Right lobe of liver (tissue), 6 donors: ENCODE measurements around the gene CPT2. TPM values are rescaled to one million over a fixed set of nuclear protein-coding genes. Genes with fewer than 3 reads are reported as not detected.
A peak's percentile ranks its signal among the peaks of the same experiment; 100 is the strongest.

Experiments used
- ATAC-seq, 4 donors: fragments of 200-7000 bp; cut with Tn5 transposase; one replicate each; pipeline ENCODE4 v1.9.1; 2020; ENCODE audit warnings: mild to moderate bottlenecking in 4 of 4, moderate library complexity in 4 of 4
- DNase-seq, 3 donors: peaks; one replicate each; pipeline ENCODE4 v3.0.0-alpha.2; 2020
- H3K27ac ChIP-seq, 3 donors: fragments of 200-600 bp; one replicate each; pipeline ENCODE4 v1.8.0; 2022
- H3K27me3 ChIP-seq, 2 donors: fragments of 200-600 bp; one replicate each; pipeline ENCODE4 v1.8.0; 2022
- H3K36me3 ChIP-seq, 4 donors: fragments of 200-600 bp; sonication (generic) in 1 of 4; one replicate each; pipeline versions ENCODE4 v1.5.1 to v1.8.0; 2017 to 2022; ENCODE audit warnings: control low read depth in 1 of 4
- H3K4me1 ChIP-seq, 4 donors: fragments of 200-600 bp; sonication (generic) in 1 of 4; one replicate each; pipeline versions ENCODE4 v1.5.1 to v1.8.0; 2017 to 2022; ENCODE audit warnings: control low read depth in 1 of 4
- H3K4me3 ChIP-seq, 3 donors: fragments of 200-600 bp; one replicate each; pipeline ENCODE4 v1.8.0; 2022
- H3K9me3 ChIP-seq, 4 donors: fragments of 200-600 bp; sonication (generic) in 1 of 4; one replicate each; pipeline versions ENCODE4 v1.5.1 to v1.8.0; 2017 to 2022; ENCODE audit warnings: control low read depth in 1 of 4
- CTCF ChIP-seq, 4 donors: fragments of 200-600 bp in 3 of 4; fragments of 450-650 bp in 1 of 4; IDR thresholded peaks; one replicate each; pipeline versions ENCODE4 v1.5.1 to v1.8.0; 2016 to 2022; ENCODE audit warnings: antibody characterized with exemption in 4 of 4, mild to moderate bottlenecking in 2 of 4
- POLR2A ChIP-seq: fragments of 450-650 bp; IDR thresholded peaks from one replicate; pipeline ENCODE4 v1.6.1; 2017; ENCODE audit warnings: antibody characterized with exemption, mild to moderate bottlenecking
- WGBS: methylation state at CpG from one replicate; pipeline ENCODE4 v1.1.6; 2018; ENCODE audit warnings: low coverage, low lambda C conversion rate; ENCODE audit not compliant: insufficient coverage; ENCODE audit errors: missing lambda C conversion rate; 5-methylcytosine and 5-hydroxymethylcytosine counted together
- intact Hi-C, 2 donors: fragments of 100-400 bp; cut with DNase I; formaldehyde crosslinking; loops; one replicate each; pipeline versions ENCODE4 v1.11.2 to v1.14.1; 2022
- total RNA-seq, 6 experiments: library from RNA; depleted of rRNA in 2 of 6; stranded (reverse); fragments of >200 nt in 2 of 6; fragmentation: NEBNext Ultra II Directional in 3 of 6; extraction: Animal tissue kit (Norgen Biotek cat#: 25700) in 3 of 6; gene quantifications; one replicate each; pipeline versions ENCODE4 v1.1.0 to v1.2.4, GENCODE V29; 2016 to 2023
- donor health status: DM: no; HTN: yes; CAD: no.
- donor health status: DM: no; HTN: no; CAD: no.
- donor health status: DM: no; HTN: no; CAD: no.
- donor health status: DM: no; HTN: yes; CAD: no.
- donor health status: DM: no; HTN: yes; CAD: no.

Gene CPT2
- total RNA-seq, 6 experiments from 2014 or later, result 37.6 to 108 (median 81.6) TPM

- Histone ChIP-seq H3K4me1 (no peaks in the 10 kb centered on the region), H3K27me3 (no peaks in the 10 kb centered on the region), H3K9me3 (no peaks in the 10 kb centered on the region), H3K27ac (no peak overlapping the region), H3K36me3 (peaks cover 0 to 84% (median 50%) of the 10 kb centered on the region in 4 donors), H3K4me3 (no peak overlapping the region)
- DNase-seq (no peak), ATAC-seq (no peak)
- TF ChIP-seq POLR2A (no peak), CTCF (IDR thresholded peaks at IDR 0.05) (no peak)
- WGBS, result 88% methylated on average over 1 of the region's 1 CpG
- intact Hi-C loops, result no loop called here
Observed at GRCh38 chr1:53207726-53208125, 11.1 kb downstream of the CPT2 start.

DNA sequence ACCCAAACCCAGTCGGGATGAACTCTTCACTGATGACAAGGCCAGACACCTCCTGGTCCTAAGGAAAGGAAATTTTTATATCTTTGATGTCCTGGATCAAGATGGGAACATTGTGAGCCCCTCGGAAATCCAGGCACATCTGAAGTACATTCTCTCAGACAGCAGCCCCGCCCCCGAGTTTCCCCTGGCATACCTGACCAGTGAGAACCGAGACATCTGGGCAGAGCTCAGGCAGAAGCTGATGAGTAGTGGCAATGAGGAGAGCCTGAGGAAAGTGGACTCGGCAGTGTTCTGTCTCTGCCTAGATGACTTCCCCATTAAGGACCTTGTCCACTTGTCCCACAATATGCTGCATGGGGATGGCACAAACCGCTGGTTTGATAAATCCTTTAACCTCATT, 13.7 kb downstream of the CPT2 start:
- 89% methylated on average over 4 of the region's 7 CpGs for WGBS
- intact Hi-C loops, result no loop called here
- no peak for DNase-seq

GRCh38 chr1:53210954-53211353, 14.3 kb downstream of the CPT2 start:
- Histone ChIP-seq H3K4me1 (no peaks in the 10 kb centered on the region), H3K9me3 (no peaks in the 10 kb centered on the region), H3K4me3 (no peak overlapping the region), H3K27me3 (no peaks in the 10 kb centered on the region), H3K27ac (no peak overlapping the region), H3K36me3 (peaks cover 0 to 93% (median 48%) of the 10 kb centered on the region in 4 donors)
- WGBS, result no CpG with 5 or more reads among the region's 11 CpGs
- DNase-seq (no peak), ATAC-seq (peak in 1 of 4 donors; percentile 26)
- no peak for TF ChIP-seq CTCF (IDR thresholded peaks at IDR 0.05)
- TF ChIP-seq POLR2A, result no peak
- intact Hi-C loops, result no loop called here

More for the DNA sequence above, 13.7 kb downstream of the CPT2 start:
- TF ChIP-seq POLR2A, result no peak
- no peak for TF ChIP-seq CTCF (IDR thresholded peaks at IDR 0.05)
- no peak for ATAC-seq
- no peak overlapping the region for H3K4me3 ChIP-seq
- peaks cover 0 to 90% (median 52%) of the 10 kb centered on the region in 4 donors for H3K36me3 ChIP-seq
- no peaks in the 10 kb centered on the region for H3K27me3 ChIP-seq
- H3K9me3 ChIP-seq, result no peaks in the 10 kb centered on the region
- H3K27ac ChIP-seq, result no peak overlapping the region
- no peaks in the 10 kb centered on the region for H3K4me1 ChIP-seq

DNA sequence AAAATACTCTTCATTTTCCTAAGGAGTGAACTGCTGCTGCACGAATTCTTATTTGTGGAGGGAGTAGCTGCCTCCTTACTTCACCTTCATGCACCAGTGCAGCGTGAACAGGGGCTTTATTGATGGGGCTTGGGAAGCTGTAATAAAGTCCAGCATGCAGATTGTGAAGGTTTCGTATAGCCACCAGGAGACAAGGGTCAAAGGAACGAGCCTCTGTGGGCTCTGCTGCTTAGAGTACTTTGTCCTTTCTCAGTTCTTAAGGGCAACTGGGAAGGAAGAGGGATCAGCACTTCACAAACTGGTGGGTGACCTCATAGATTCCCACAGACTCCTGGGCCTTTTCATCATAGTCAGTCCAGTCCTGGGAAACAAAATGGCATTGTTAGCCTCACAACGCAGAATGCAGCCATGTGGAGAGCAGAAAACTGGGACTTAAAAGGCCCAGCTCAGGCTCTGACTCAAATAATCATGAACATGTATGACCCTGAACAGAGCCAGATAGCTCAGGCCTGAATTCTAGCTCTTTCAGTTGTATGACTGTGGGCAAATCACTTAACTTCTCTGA, 17.8 kb downstream of the CPT2 start:
- intact Hi-C loops, result no loop called here
- Histone ChIP-seq H3K36me3 (peaks cover 0 to 70% (median 33%) of the 10 kb centered on the region in 4 donors), H3K4me3 (no peak overlapping the region), H3K9me3 (no peaks in the 10 kb centered on the region), H3K27ac (no peak overlapping the region), H3K27me3 (no peaks in the 10 kb centered on the region), H3K4me1 (peaks cover 0 to 3% (median 0%) of the 10 kb centered on the region in 4 donors)
- ATAC-seq, result no peak
- no peak for TF ChIP-seq POLR2A
- TF ChIP-seq CTCF (IDR thresholded peaks at IDR 0.05), result no peak
- 80% methylated on average over 4 of the region's 5 CpGs for WGBS
- no peak for DNase-seq
